BE2C (cell line): ENCODE measurements around the gene PLOD2.

ENCODE experiments used
- DNase-seq: peaks from one replicate; pipeline ENCODE4 v3.0.0-alpha.2; 2020
- H3K27me3 ChIP-seq: fragments of 250-450 bp; sonication (Bioruptor Pico); 2 replicates; pipeline ENCODE4 v1.5.1; 2020; ENCODE audit warnings: mild to moderate bottlenecking
- H3K36me3 ChIP-seq: fragments of 250-450 bp; sonication (Bioruptor Pico); 2 replicates; pipeline ENCODE4 v1.5.1; 2020; ENCODE audit warnings: mild to moderate bottlenecking
- H3K4me1 ChIP-seq: fragments of 250-450 bp; sonication (Bioruptor Pico); 2 replicates; pipeline ENCODE4 v1.5.1; 2020
- H3K4me3 ChIP-seq: 2 replicates; pipeline ENCODE4 v1.5.1; 2011; ENCODE audit warnings: low read depth, low read length
- H3K9me3 ChIP-seq: fragments of 250-450 bp; sonication (Bioruptor Pico); 2 replicates; pipeline ENCODE4 v1.5.1; 2020
- TF ChIP-seq, protein P1 (sequence below): IDR thresholded peaks from 2 replicates; pipeline ENCODE4 v1.5.1; 2012; ENCODE audit warnings: mild to moderate bottlenecking, low read depth, low read length

Gene PLOD2

DNA sequence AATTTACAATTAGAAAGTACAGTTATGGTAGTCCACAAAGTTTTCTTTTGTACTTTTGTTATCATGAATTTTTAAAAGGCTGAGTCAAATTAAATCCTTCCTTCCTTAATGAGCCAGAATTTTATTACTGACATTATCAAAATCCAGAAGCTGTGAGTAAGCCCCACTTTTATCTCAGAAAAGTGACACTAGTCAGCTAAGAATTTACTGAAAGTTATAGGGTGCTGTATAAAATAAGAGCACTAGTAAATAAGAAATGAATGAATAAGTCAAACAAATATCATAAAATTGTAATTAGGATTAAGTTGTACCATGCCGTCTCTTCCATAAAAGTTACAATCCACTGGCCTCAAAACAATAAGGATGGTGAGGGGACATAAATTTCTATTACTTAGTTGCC, 15.3 kb downstream of the PLOD2 start:
- no peak for DNase-seq
- TF ChIP-seq, protein P1, sequence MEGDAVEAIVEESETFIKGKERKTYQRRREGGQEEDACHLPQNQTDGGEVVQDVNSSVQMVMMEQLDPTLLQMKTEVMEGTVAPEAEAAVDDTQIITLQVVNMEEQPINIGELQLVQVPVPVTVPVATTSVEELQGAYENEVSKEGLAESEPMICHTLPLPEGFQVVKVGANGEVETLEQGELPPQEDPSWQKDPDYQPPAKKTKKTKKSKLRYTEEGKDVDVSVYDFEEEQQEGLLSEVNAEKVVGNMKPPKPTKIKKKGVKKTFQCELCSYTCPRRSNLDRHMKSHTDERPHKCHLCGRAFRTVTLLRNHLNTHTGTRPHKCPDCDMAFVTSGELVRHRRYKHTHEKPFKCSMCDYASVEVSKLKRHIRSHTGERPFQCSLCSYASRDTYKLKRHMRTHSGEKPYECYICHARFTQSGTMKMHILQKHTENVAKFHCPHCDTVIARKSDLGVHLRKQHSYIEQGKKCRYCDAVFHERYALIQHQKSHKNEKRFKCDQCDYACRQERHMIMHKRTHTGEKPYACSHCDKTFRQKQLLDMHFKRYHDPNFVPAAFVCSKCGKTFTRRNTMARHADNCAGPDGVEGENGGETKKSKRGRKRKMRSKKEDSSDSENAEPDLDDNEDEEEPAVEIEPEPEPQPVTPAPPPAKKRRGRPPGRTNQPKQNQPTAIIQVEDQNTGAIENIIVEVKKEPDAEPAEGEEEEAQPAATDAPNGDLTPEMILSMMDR: no peak
- Histone ChIP-seq H3K27me3 (no peaks in the 10 kb centered on the region; the same call in 1 of the 2 replicates), H3K36me3 (no peaks in the 10 kb centered on the region), H3K4me3 (no peak overlapping the region), H3K4me1 (no peaks in the 10 kb centered on the region), H3K9me3 (no peaks in the 10 kb centered on the region)

DNA sequence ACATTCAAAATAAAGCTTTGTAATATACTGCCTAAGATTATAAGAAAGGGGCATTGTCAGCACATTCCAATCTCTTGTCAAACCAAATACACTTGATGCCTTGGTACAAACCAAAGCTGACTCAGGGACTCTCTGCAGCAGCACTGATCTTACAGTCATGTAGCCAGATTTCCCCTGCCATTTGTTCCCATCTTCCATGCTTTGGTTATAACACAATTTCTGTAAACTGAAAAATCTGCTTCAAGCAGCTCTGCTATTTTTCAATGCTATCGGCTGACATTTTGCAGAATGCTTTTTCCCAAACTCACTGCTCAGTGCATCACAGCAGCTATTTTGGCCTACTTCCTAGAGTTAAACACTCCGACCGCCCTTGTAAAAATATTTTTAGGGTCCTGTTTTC, 18.2 kb downstream of the PLOD2 start:
- H3K36me3 ChIP-seq: no peaks in the 10 kb centered on the region
- DNase-seq: no peak

DNA sequence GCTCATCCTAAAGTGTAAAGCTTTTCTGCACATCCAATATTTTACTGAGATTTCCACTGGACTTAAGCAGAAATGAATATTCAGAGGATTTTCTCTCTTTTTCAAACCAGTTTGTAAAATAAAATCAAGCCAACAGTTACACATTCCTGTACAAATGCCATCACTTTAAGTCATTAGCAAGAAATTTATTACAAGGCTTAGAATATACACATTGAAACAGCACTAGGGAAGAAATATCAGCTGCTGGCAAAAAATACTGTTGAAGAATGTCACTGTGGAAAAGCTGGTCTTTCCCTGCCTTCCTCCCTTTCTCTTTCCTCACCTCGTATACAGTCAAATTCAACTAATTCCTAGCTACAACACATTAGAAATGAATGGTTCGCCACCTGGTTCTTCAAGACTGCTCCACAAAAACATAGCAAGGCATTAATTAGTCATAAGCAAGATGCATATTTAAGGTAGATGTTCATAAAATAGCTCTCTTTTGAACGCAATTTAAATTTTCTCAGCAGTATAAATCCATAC, 21.3 kb downstream of the PLOD2 start:
- Histone ChIP-seq H3K9me3 (no peaks in the 10 kb centered on the region), H3K27me3 (no peaks in the 10 kb centered on the region; the same call in 1 of the 2 replicates), H3K4me1 (no peaks in the 10 kb centered on the region), H3K4me3 (no peak overlapping the region), H3K36me3 (no peaks in the 10 kb centered on the region)
- no peak for DNase-seq
- TF ChIP-seq, protein P1: no peak

More for the DNA sequence above, 18.2 kb downstream of the PLOD2 start:
- Histone ChIP-seq H3K4me1 (no peaks in the 10 kb centered on the region), H3K27me3 (no peaks in the 10 kb centered on the region; the same call in 1 of the 2 replicates), H3K9me3 (no peaks in the 10 kb centered on the region), H3K4me3 (no peak overlapping the region)
- TF ChIP-seq, protein P1: no peak

DNA sequence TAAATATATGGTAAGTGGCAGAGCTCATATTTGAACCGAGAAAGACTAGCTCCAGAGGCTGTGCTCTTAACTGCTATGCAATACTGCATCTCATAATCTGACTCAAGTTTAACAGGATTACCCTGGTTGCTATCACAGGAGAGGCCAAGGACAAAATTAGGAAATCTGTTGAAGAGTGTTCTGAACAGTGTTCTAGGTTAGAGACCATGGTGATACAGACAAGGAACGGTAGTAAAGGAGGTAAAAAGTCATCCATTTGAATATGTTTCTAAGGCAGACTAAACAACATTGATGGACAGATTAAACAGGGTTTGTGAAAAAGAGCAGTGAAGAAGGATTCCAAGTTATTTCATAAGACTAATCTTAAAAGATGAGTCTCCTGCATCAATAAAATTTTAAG, 22.1 kb downstream of the PLOD2 start:
- TF ChIP-seq, protein P1: no peak
- H3K4me3 ChIP-seq: no peak overlapping the region
- no peaks in the 10 kb centered on the region for H3K9me3 ChIP-seq
- H3K4me1 ChIP-seq: no peaks in the 10 kb centered on the region
- H3K27me3 ChIP-seq: no peaks in the 10 kb centered on the region; the same call in 1 of the 2 replicates
- DNase-seq: no peak
- no peaks in the 10 kb centered on the region for H3K36me3 ChIP-seq

DNA sequence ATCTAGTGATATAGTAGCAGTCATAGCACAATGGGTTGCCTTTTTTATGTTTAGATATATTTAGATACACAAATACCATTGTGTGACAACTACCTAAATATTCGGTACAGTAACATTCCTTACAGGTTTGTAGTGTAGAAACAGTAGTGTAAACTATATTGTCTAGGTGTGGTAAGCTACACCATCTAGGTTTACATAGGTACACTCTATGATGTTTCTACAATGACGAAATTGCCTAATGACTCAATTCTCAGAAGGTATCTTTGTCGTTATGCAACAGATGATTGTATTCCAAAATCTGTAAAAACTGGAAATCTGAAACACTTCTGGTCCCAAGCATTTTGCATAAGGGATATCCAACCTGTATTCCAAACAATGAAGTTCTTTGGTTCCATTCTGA, 24.3 kb downstream of the PLOD2 start:
- no peaks in the 10 kb centered on the region; the same call in 1 of the 2 replicates for H3K27me3 ChIP-seq
- TF ChIP-seq, protein P1: no peak
- H3K4me3 ChIP-seq: no peak overlapping the region
- no peaks in the 10 kb centered on the region for H3K4me1 ChIP-seq
- no peak for DNase-seq
- no peaks in the 10 kb centered on the region for H3K9me3 ChIP-seq
- no peaks in the 10 kb centered on the region for H3K36me3 ChIP-seq

DNA sequence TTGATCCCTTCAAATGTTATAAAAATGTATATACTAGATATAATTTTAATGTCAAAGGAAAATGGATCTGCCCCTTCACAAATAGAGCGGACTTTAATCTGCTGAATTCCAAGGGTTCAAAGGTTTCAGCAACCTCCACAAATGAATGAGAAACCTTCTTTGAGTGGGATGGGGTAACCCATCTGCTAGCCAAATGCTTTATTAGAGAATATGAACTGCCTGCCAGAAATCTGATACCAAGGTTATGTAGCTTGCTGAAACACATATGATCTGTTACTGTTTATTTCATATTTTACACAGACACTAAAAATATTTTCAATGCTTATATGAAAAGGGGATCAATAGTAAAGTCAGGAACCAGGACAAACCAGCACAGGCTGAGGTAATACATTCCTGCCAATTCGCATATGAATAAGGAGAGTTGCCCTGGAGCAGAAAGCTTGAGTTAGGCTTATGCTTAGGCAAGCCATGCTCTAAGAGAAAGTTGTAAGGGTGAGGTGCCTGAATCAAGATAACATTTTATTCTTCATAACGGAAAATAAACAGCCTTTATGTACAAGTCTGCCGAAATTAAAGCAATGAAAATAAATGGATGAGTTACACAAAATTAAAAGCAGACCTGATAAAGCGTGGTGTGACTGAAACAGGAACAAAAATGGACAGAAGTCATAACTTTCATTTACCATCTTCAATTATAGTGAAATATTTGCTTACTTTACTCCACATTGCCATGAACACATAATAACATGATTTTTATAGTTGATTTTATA, 26.5 kb downstream of the PLOD2 start:
- no peaks in the 10 kb centered on the region for H3K4me1 ChIP-seq
- H3K4me3 ChIP-seq: no peak overlapping the region
- DNase-seq: no peak
- TF ChIP-seq, protein P1: no peak
- H3K9me3 ChIP-seq: no peaks in the 10 kb centered on the region
- H3K27me3 ChIP-seq: no peaks in the 10 kb centered on the region
- no peaks in the 10 kb centered on the region for H3K36me3 ChIP-seq
